ENCODE measurements around the gene CCDC107. TPM values are rescaled to one million over a fixed set of nuclear protein-coding genes. Genes with fewer than 3 reads are reported as not detected.

Gene CCDC107
- polyA plus RNA-seq, 4 donors = 13.9 to 21.9 (median 17.4) TPM

GRCh38 chr9:35658968-35659220 is 802 bp downstream of the CCDC107 start:
- no peak for DNase-seq (ENCODE audit: low read depth in 4 of 4, low spot score in 3 of 4)

DNA sequence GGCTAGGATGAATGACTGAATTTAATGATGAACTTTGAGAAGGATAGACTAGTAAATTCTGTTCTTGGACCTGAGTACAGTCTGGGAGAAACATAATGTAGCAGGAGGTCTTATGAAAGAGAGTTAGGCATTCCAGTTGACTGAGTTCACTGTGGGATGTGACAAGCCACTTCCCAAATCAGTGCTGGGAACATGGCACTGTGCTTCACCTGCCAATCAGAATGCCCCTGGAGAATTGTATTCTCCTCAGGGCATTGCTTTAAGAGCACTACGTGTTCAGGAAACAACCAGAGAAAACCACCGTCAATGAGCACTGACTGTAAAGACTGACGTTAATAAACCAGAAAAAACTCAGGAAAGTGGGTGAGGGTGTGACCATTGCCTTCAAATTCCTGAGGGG is 1.2 kb downstream of the CCDC107 start:
- no peak for DNase-seq (ENCODE audit: low read depth in 4 of 4, low spot score in 3 of 4)

DNA sequence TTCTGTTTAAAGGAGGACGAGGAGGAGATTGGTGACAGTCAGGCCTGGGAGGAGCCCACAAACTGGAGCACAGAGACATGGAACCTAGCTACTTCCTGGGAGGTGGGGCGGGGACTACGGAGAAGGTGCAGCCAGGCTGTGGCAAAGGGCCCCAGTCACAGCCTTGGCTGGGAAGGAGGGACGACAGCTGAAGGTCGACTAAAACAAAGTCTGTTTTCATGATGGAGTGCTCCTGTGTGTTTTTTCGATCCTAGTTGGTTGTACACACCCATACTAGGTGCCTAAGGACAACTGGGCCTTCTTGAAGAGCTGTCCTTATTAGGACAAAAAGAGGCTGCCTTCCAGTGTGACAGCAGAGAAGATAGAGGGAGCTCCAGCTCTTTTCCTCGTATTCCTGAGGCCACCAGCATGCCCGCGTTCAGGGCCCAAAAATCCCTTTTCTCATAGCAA is 2.9 kb downstream of the CCDC107 start:
- no peak for DNase-seq (ENCODE audit: low read depth in 4 of 4, low spot score in 3 of 4)

GRCh38 chr9:35661756-35662350 is 3.8 kb downstream of the CCDC107 start:
- DNase-seq (ENCODE audit: low read depth in 4 of 4, low spot score in 3 of 4) = no peak

DNA sequence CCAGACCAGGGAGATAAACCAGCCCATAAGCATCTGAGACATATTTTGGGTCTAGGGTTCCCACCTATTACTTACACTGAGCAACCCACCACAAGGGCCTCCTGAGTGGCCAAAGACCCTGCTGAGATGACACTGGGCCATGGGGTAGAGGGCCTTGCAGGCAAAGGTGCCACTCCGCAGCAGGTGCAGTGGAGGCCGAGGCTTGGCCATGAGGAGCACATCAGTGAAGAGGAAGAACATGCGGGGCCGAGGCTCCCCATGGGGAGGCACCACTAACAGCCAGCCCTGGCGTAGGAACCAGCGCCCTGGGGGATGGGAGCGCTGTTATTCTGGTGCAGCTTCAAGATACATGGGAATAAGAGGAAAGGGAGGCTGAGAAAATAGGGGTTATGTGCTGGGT is 4.3 kb downstream of the CCDC107 start:
- no peak for DNase-seq (ENCODE audit: low read depth in 4 of 4, low spot score in 3 of 4)

GRCh38 chr9:35664531-35665470 is 6.7 kb downstream of the CCDC107 start, which contains the start of gene ARHGEF39:
Gene ARHGEF39 (minus strand): TSS chr9:35665195. CDS start chr9:35665169, 26 bp downstream.
- DNase-seq (ENCODE audit: low read depth in 4 of 4, low spot score in 3 of 4) = peak in 3 of 4 donors; percentile 71 to 78 (median 72)

DNA sequence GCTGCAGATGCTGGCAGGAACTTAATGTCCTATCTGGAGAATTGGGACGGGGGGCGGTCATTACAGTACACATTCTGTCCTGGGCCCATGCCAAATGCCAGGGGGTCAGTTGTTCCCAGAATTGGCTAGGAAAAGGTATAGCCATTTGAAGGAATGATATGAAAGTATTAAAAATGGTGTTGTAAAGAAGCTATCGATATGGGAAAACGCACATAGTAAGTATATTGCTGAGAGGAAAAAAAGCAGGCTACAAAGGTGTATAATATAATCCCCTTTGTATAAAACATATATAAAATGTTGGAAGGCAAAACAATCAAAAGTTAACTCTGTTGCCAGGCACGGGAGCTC is 7.4 kb downstream of the CCDC107 start:
- no peak for DNase-seq (ENCODE audit: low read depth in 4 of 4, low spot score in 3 of 4)

- no peak for DNase-seq (ENCODE audit: low read depth in 4 of 4, low spot score in 3 of 4)
Measured at GRCh38 chr9:35666045-35666444, 8.0 kb downstream of the CCDC107 start.

- no peak for DNase-seq (ENCODE audit: low read depth in 4 of 4, low spot score in 3 of 4)
Measured at GRCh38 chr9:35666549-35666948, 8.5 kb downstream of the CCDC107 start.

DNA sequence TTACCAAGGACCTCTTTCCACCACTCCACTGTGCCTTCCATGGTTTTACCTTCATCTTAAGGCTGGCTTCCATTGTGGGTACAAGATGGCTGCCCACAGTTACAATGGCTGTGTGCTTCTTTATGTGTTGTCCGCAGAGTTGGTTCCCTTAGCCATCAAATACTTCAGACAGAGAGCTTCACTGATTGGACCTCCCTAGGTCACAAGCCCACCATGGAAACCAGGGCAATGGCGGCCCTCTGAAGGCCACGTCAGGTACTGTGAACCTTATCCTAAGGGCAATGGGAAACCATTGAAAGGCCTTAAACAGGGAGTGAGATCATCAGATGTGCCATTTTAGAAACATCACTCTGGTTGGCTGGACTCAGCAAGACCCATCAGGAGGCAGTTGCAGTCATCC is 9.8 kb downstream of the CCDC107 start:
- no peak for DNase-seq (ENCODE audit: low read depth in 4 of 4, low spot score in 3 of 4)

- DNase-seq (ENCODE audit: low read depth in 4 of 4, low spot score in 3 of 4) = no peak
Measured at GRCh38 chr9:35669331-35670145, 11.4 kb downstream of the CCDC107 start.

- no peak for DNase-seq (ENCODE audit: low read depth in 4 of 4, low spot score in 3 of 4)
Measured at GRCh38 chr9:35673132-35674024, 15.3 kb downstream of the CCDC107 start, which contains the start of gene CA9. Gene CA9 (plus strand): TSS chr9:35673928. CDS start chr9:35673960, 32 bp downstream.

- DNase-seq (ENCODE audit: low read depth in 4 of 4, low spot score in 3 of 4) = no peak
Measured at GRCh38 chr9:35674025-35674361, 15.9 kb downstream of the CCDC107 start.

DNA sequence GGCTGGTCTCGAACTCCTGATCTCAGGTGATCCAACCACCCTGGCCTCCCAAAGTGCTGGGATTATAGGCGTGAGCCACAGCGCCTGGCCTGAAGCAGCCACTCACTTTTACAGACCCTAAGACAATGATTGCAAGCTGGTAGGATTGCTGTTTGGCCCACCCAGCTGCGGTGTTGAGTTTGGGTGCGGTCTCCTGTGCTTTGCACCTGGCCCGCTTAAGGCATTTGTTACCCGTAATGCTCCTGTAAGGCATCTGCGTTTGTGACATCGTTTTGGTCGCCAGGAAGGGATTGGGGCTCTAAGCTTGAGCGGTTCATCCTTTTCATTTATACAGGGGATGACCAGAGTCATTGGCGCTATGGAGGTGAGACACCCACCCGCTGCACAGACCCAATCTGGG is 17.1 kb downstream of the CCDC107 start:
- DNase-seq (ENCODE audit: low read depth in 4 of 4, low spot score in 3 of 4) = no peak

DNA sequence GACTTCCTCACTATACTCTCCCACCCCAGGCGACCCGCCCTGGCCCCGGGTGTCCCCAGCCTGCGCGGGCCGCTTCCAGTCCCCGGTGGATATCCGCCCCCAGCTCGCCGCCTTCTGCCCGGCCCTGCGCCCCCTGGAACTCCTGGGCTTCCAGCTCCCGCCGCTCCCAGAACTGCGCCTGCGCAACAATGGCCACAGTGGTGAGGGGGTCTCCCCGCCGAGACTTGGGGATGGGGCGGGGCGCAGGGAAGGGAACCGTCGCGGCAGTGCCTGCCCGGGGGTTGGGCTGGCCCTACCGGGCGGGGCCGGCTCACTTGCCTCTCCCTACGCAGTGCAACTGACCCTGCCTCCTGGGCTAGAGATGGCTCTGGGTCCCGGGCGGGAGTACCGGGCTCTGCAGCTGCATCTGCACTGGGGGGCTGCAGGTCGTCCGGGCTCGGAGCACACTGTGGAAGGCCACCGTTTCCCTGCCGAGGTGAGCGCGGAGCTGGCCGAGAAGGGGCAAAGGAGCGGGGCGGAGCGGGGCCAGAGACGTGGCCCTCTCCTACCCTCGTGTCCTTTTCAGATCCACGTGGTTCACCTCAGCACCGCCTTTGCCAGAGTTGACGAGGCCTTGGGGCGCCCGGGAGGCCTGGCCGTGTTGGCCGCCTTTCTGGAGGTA is 17.8 kb downstream of the CCDC107 start:
- DNase-seq (ENCODE audit: low read depth in 4 of 4, low spot score in 3 of 4) = peak in 3 of 4 donors; percentile 65 to 77 (median 66)

GRCh38 chr9:35679091-35679490 is 21.0 kb downstream of the CCDC107 start:
- no peak for DNase-seq (ENCODE audit: low read depth in 4 of 4, low spot score in 3 of 4)

DNA sequence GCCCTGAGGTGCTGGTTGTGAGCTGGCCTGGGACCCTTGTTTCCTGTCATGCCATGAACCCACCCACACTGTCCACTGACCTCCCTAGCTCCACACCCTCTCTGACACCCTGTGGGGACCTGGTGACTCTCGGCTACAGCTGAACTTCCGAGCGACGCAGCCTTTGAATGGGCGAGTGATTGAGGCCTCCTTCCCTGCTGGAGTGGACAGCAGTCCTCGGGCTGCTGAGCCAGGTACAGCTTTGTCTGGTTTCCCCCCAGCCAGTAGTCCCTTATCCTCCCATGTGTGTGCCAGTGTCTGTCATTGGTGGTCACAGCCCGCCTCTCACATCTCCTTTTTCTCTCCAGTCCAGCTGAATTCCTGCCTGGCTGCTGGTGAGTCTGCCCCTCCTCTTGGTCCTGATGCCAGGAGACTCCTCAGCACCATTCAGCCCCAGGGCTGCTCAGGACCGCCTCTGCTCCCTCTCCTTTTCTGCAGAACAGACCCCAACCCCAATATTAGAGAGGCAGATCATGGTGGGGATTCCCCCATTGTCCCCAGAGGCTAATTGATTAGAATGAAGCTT is 21.8 kb downstream of the CCDC107 start:
- no peak for DNase-seq (ENCODE audit: low read depth in 4 of 4, low spot score in 3 of 4)

DNA sequence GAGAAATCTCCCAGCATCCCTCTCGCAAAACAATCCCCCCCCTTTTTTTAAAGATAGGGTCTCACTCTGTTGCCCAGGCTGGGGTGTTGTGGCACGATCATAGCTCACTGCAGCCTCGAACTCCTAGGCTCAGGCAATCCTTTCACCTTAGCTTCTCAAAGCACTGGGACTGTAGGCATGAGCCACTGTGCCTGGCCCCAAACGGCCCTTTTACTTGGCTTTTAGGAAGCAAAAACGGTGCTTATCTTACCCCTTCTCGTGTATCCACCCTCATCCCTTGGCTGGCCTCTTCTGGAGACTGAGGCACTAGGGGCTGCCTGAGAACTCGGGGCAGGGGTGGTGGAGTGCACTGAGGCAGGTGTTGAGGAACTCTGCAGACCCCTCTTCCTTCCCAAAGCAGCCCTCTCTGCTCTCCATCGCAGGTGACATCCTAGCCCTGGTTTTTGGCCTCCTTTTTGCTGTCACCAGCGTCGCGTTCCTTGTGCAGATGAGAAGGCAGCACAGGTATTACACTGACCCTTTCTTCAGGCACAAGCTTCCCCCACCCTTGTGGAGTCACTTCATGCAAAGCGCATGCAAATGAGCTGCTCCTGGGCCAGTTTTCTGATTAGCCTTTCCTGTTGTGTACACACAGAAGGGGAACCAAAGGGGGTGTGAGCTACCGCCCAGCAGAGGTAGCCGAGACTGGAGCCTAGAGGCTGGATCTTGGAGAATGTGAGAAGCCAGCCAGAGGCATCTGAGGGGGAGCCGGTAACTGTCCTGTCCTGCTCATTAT is 22.4 kb downstream of the CCDC107 start:
- no peak for DNase-seq (ENCODE audit: low read depth in 4 of 4, low spot score in 3 of 4)
